Neural progenitor cell (in vitro differentiated cells): ENCODE measurements around the gene FBLN5.

ENCODE experiments used
- CTCF ChIP-seq: fragments of 200-600 bp; sonication (generic); IDR thresholded peaks from 2 replicates; pipeline ENCODE4 v1.5.1; 2017; ENCODE audit warnings: antibody characterized with exemption, mild to moderate bottlenecking
- EZH2 ChIP-seq: fragments of 200-600 bp; sonication (generic); IDR thresholded peaks from 2 replicates; pipeline ENCODE4 v1.6.1; 2017; ENCODE audit warnings: antibody characterized with exemption, mild to moderate bottlenecking, moderate library complexity

- no peak for TF ChIP-seq CTCF
- no peak for TF ChIP-seq EZH2
These were observed 74.7 kb downstream of the FBLN5 start for GRCh38 chr14:91872517-91873470.
